ENCODE results near the gene GLG1. TPM values are rescaled to one million over a fixed set of nuclear protein-coding genes. Genes with fewer than 3 reads are reported as not detected.

GLG1 gene
- total RNA-seq, 1 experiment from 2014 or later = 487 TPM

GRCh38 chr16:74582970-74583369 is 23.9 kb downstream of the GLG1 start:
- no peak for TF ChIP-seq CTCF (conservative IDR thresholded peaks at IDR 0.05; ENCODE audit: low read depth, low read length)
- TF ChIP-seq EZH2 (IDR thresholded peaks at IDR 0.05; ENCODE audit: borderline replicate concordance, low read depth, low read length, poor library complexity, severe bottlenecking) = no peak
- peaks cover 28% of the 10 kb centered on the region for H3K36me3 ChIP-seq (ENCODE audit: insufficient read depth, low read length, poor library complexity, severe bottlenecking)
- CTCF ChIA-PET = no interaction called here
- H3K4me1 ChIP-seq (ENCODE audit: insufficient read depth, low read length, poor library complexity, severe bottlenecking) = peaks cover 69% of the 10 kb centered on the region
- no peak for DNase-seq (ENCODE audit: low spot score)
- no peak overlapping the region for H3K4me3 ChIP-seq (ENCODE audit: low read depth, low read length, poor library complexity, severe bottlenecking)
- no TSS peak for BruUV-seq (replicated peaks)
- H3K27ac ChIP-seq (ENCODE audit: low read depth, low read length, poor library complexity, severe bottlenecking) = peak overlapping the region; percentile 27
- intact Hi-C loops (cut with micrococcal nuclease; ENCODE audit: unreplicated experiment) = no loop called here
- POLR2A ChIA-PET (ENCODE audit: low non-redundant PET) = no interaction called here
- H3K9me3 ChIP-seq (ENCODE audit: low read depth, low read length, poor library complexity, severe bottlenecking) = no peaks in the 10 kb centered on the region
- no peaks in the 10 kb centered on the region for H3K27me3 ChIP-seq (replicated peaks; ENCODE audit: insufficient read depth, low read depth, low read length, poor library complexity)

GRCh38 chr16:74580833-74581232 is 26.1 kb downstream of the GLG1 start:
- Histone ChIP-seq H3K27ac (ENCODE audit: low read depth, low read length, poor library complexity, severe bottlenecking) (peak overlapping the region; percentile 21), H3K4me1 (ENCODE audit: insufficient read depth, low read length, poor library complexity, severe bottlenecking) (peaks cover 75% of the 10 kb centered on the region), H3K36me3 (ENCODE audit: insufficient read depth, low read length, poor library complexity, severe bottlenecking) (peaks cover 12% of the 10 kb centered on the region), H3K9me3 (ENCODE audit: low read depth, low read length, poor library complexity, severe bottlenecking) (no peaks in the 10 kb centered on the region), H3K27me3 (replicated peaks; ENCODE audit: insufficient read depth, low read depth, low read length, poor library complexity) (no peaks in the 10 kb centered on the region), H3K4me3 (ENCODE audit: low read depth, low read length, poor library complexity, severe bottlenecking) (no peak overlapping the region)
- no TSS peak for BruUV-seq (replicated peaks)
- intact Hi-C loops (cut with micrococcal nuclease; ENCODE audit: unreplicated experiment) = no loop called here
- DNase-seq (ENCODE audit: low spot score) = no peak
- POLR2A ChIA-PET (ENCODE audit: low non-redundant PET) = no interaction called here
- TF ChIP-seq CTCF (conservative IDR thresholded peaks at IDR 0.05; ENCODE audit: low read depth, low read length) (no peak), EZH2 (IDR thresholded peaks at IDR 0.05; ENCODE audit: borderline replicate concordance, low read depth, low read length, poor library complexity, severe bottlenecking) (no peak)
- CTCF ChIA-PET = no interaction called here

GRCh38 chr16:74578838-74579237 is 28.1 kb downstream of the GLG1 start:
- ChIA-PET POLR2A (ENCODE audit: low non-redundant PET) (interaction anchor here (0.6 kb wide), 1 partner anchor 24 kb away, joined by 4 read pairs; no protein-coding TSS in a partner anchor), CTCF (no interaction called here)
- H3K4me1 ChIP-seq (ENCODE audit: insufficient read depth, low read length, poor library complexity, severe bottlenecking) = peaks cover 83% of the 10 kb centered on the region
- peaks cover 6% of the 10 kb centered on the region for H3K36me3 ChIP-seq (ENCODE audit: insufficient read depth, low read length, poor library complexity, severe bottlenecking)
- no peak for DNase-seq (ENCODE audit: low spot score)
- H3K9me3 ChIP-seq (ENCODE audit: low read depth, low read length, poor library complexity, severe bottlenecking) = no peaks in the 10 kb centered on the region
- intact Hi-C loops (cut with micrococcal nuclease; ENCODE audit: unreplicated experiment) = no loop called here
- no TSS peak for BruUV-seq (replicated peaks)
- no peaks in the 10 kb centered on the region for H3K27me3 ChIP-seq (replicated peaks; ENCODE audit: insufficient read depth, low read depth, low read length, poor library complexity)
- H3K27ac ChIP-seq (ENCODE audit: low read depth, low read length, poor library complexity, severe bottlenecking) = peak overlapping the region; percentile 71
- no peak overlapping the region for H3K4me3 ChIP-seq (ENCODE audit: low read depth, low read length, poor library complexity, severe bottlenecking)
- no peak for TF ChIP-seq EZH2 (IDR thresholded peaks at IDR 0.05; ENCODE audit: borderline replicate concordance, low read depth, low read length, poor library complexity, severe bottlenecking)
- TF ChIP-seq CTCF (conservative IDR thresholded peaks at IDR 0.05; ENCODE audit: low read depth, low read length) = no peak

Data from A673 (cell line).